OCI-LY3 (cell line): ENCODE measurements around the gene MGAT4C.

Experiments
- H2AFZ ChIP-seq: fragments of 200-600, 300-600 bp; shearing (Covaris generic); 2 replicates; pipeline ENCODE4 v1.6.0; 2014; ENCODE audit warnings: antibody characterized with exemption, low read depth, low read length
- H3K27ac ChIP-seq: fragments of 200-600, 300-600 bp; sonication (generic); 2 replicates; pipeline ENCODE4 v1.5.1; 2014; ENCODE audit warnings: mild to moderate bottlenecking, low read length, moderate library complexity, mixed read lengths
- H3K27me3 ChIP-seq: fragments of 200-600, 300-600 bp; sonication (generic); 2 replicates; pipeline ENCODE4 v1.6.1; 2014; ENCODE audit warnings: low read depth, low read length, mixed read lengths
- H3K36me3 ChIP-seq: fragments of 200-600, 300-600 bp; sonication (generic); replicated peaks from 2 replicates; pipeline ENCODE3; 2014; ENCODE audit warnings: low read depth, low read length, mixed read lengths
- H3K4me1 ChIP-seq: fragments of 300-600, 200-600 bp; sonication (generic); 2 replicates; pipeline ENCODE4 v1.6.1; 2014; ENCODE audit warnings: low read length, mixed read lengths
- H3K4me2 ChIP-seq: fragments of 200-600, 300-600 bp; sonication (generic); 2 replicates; pipeline ENCODE4 v1.6.1; 2014; ENCODE audit warnings: low read length, mixed read lengths
- H3K4me3 ChIP-seq: fragments of 300-600, 200-600 bp; sonication (generic); 2 replicates; pipeline ENCODE4 v1.5.1; 2014; ENCODE audit warnings: antibody characterized with exemption, mild to moderate bottlenecking, low read length, moderate library complexity
- H3K79me2 ChIP-seq: fragments of 300-600, 200-600 bp; shearing (Covaris generic); 2 replicates; pipeline ENCODE4 v1.6.1; 2014; ENCODE audit warnings: mild to moderate bottlenecking, low read length, mixed read lengths
- H3K9ac ChIP-seq: fragments of 300-600, 200-600 bp; shearing (Covaris generic); 2 replicates; pipeline ENCODE4 v1.6.0; 2014; ENCODE audit warnings: mild to moderate bottlenecking, low read length, moderate library complexity
- H3K9me3 ChIP-seq: fragments of 200-600, 300-600 bp; shearing (Covaris generic); 2 replicates; pipeline ENCODE4 v1.6.1; 2014; ENCODE audit warnings: low read length, mixed read lengths; ENCODE audit not compliant: insufficient read depth
- H4K20me1 ChIP-seq: fragments of 200-600, 300-600 bp; sonication (generic); 2 replicates; pipeline ENCODE4 v1.6.1; 2016; ENCODE audit warnings: low read length, mixed read lengths; ENCODE audit not compliant: insufficient read depth
- CTCF ChIP-seq: fragments of 200-600, 300-600 bp; sonication (generic); IDR thresholded peaks from 2 replicates; pipeline ENCODE4 v1.5.1; 2014; ENCODE audit warnings: antibody characterized with exemption, low read length, low read depth
- EZH2phosphoT487 ChIP-seq: fragments of 200-600 bp; shearing (Covaris generic); IDR thresholded peaks from 2 replicates; pipeline ENCODE4 v1.6.1; 2018; ENCODE audit warnings: antibody characterized with exemption, mixed run types, low read depth

The MGAT4C gene

GRCh38 chr12:86186449-86186848 lies 69.7 kb downstream of the MGAT4C start:
- Histone ChIP-seq H3K9ac (no peak overlapping the region), H2AFZ (no peak overlapping the region), H3K4me1 (peaks cover 7% of the 10 kb centered on the region), H3K9me3 (no peaks in the 10 kb centered on the region), H3K27ac (no peak overlapping the region), H3K27me3 (no peaks in the 10 kb centered on the region), H3K4me3 (no peak overlapping the region), H4K20me1 (no peaks in the 10 kb centered on the region), H3K4me2 (no peak overlapping the region), H3K79me2 (no peaks in the 10 kb centered on the region), H3K36me3 (no peaks in the 10 kb centered on the region)
- TF ChIP-seq CTCF (peak; percentile 47), EZH2phosphoT487 (no peak)

- Histone ChIP-seq H3K9me3 (no peaks in the 10 kb centered on the region), H3K4me3 (no peak overlapping the region), H4K20me1 (no peaks in the 10 kb centered on the region), H2AFZ (no peak overlapping the region), H3K9ac (no peak overlapping the region), H3K36me3 (no peaks in the 10 kb centered on the region), H3K4me1 (peaks cover 5% of the 10 kb centered on the region), H3K27ac (no peak overlapping the region), H3K4me2 (no peak overlapping the region), H3K27me3 (no peaks in the 10 kb centered on the region), H3K79me2 (no peaks in the 10 kb centered on the region)
- TF ChIP-seq CTCF = no peak
- no peak for TF ChIP-seq EZH2phosphoT487
Measured at GRCh38 chr12:86179855-86180254, 76.3 kb downstream of the MGAT4C start.

GRCh38 chr12:86174188-86174587 lies 82.0 kb downstream of the MGAT4C start:
- Histone ChIP-seq H3K79me2 (no peaks in the 10 kb centered on the region), H3K27ac (no peak overlapping the region), H3K36me3 (no peaks in the 10 kb centered on the region), H3K9ac (no peak overlapping the region), H3K27me3 (no peaks in the 10 kb centered on the region), H2AFZ (no peak overlapping the region), H3K9me3 (no peaks in the 10 kb centered on the region), H3K4me2 (no peak overlapping the region), H3K4me1 (no peaks in the 10 kb centered on the region), H4K20me1 (no peaks in the 10 kb centered on the region), H3K4me3 (no peak overlapping the region)
- TF ChIP-seq EZH2phosphoT487 (no peak), CTCF (no peak)

GRCh38 chr12:86172913-86173443 lies 83.2 kb downstream of the MGAT4C start:
- TF ChIP-seq EZH2phosphoT487 = no peak
- no peak for TF ChIP-seq CTCF
- Histone ChIP-seq H3K4me3 (no peak overlapping the region), H2AFZ (no peak overlapping the region), H4K20me1 (no peaks in the 10 kb centered on the region), H3K4me2 (no peak overlapping the region), H3K9ac (no peak overlapping the region), H3K9me3 (no peaks in the 10 kb centered on the region), H3K79me2 (no peaks in the 10 kb centered on the region), H3K27ac (no peak overlapping the region), H3K27me3 (no peaks in the 10 kb centered on the region), H3K36me3 (no peaks in the 10 kb centered on the region), H3K4me1 (no peaks in the 10 kb centered on the region)
